Osteoblast (primary cell): Measurements from ENCODE around the gene DIP2C. TPM values are rescaled to one million over a fixed set of nuclear protein-coding genes. Genes with fewer than 3 reads are reported as not detected.
"Not testable (repeated sequence)": the region's sequence is repeated elsewhere in the genome, so short reads cannot be mapped to it uniquely, and the experiment has no call there.

Experiments used
- DNase-seq: peaks from one replicate; pipeline ENCODE4 v3.0.0; 2011; ENCODE audit warnings: low spot score, mixed read lengths; ENCODE audit not compliant: insufficient read length; ENCODE audit errors: missing footprints
- H2AFZ ChIP-seq: 2 replicates; pipeline ENCODE4 v1.6.0; 2011; ENCODE audit warnings: mild to moderate bottlenecking, low read length
- H3K27ac ChIP-seq: 2 replicates; pipeline ENCODE4 v1.5.1; 2011; ENCODE audit warnings: mild to moderate bottlenecking, low read depth, low read length, moderate library complexity
- H3K27me3 ChIP-seq: 2 replicates; pipeline ENCODE4 v1.6.0; 2012; ENCODE audit warnings: mild to moderate bottlenecking, control low read depth, inconsistent platforms, low read length, moderate library complexity; ENCODE audit not compliant: insufficient read depth
- H3K36me3 ChIP-seq: 2 replicates; pipeline ENCODE4 v1.5.1; 2011; ENCODE audit warnings: mild to moderate bottlenecking, low read length, control low read depth, moderate library complexity; ENCODE audit not compliant: insufficient read depth
- H3K4me1 ChIP-seq: 2 replicates; pipeline ENCODE4 v1.5.1; 2011; ENCODE audit warnings: mild to moderate bottlenecking, low read length, control low read depth, moderate library complexity; ENCODE audit not compliant: insufficient read depth
- H3K4me2 ChIP-seq: 2 replicates; pipeline ENCODE4 v1.6.0; 2011; ENCODE audit warnings: mild to moderate bottlenecking, low read length; ENCODE audit not compliant: insufficient read depth
- H3K4me3 ChIP-seq: fragments of 200-600 bp; sonication (generic); 3 replicates; pipeline ENCODE4 v1.5.1; 2012; ENCODE audit warnings: mild to moderate bottlenecking, low read length, inconsistent platforms; ENCODE audit not compliant: insufficient read depth
- H3K79me2 ChIP-seq: 2 replicates; pipeline ENCODE4 v1.6.0; 2012; ENCODE audit warnings: mild to moderate bottlenecking, low read length, control low read depth, inconsistent platforms; ENCODE audit not compliant: insufficient read depth
- H3K9me3 ChIP-seq: 2 replicates; pipeline ENCODE4 v1.5.1; 2011; ENCODE audit warnings: low read depth, low read length, control low read depth
- H4K20me1 ChIP-seq: 2 replicates; pipeline ENCODE4 v1.6.0; 2012; ENCODE audit warnings: mild to moderate bottlenecking, low read length, control low read depth; ENCODE audit not compliant: insufficient read depth
- CTCF ChIP-seq: IDR thresholded peaks from 2 replicates; pipeline ENCODE4 v1.5.1; 2011; ENCODE audit warnings: mild to moderate bottlenecking, low read depth, low read length, moderate library complexity; ENCODE audit errors: extremely low read depth
- total RNA-seq: library from RNA; depleted of rRNA; stranded (reverse); fragments of >200 nt; gene quantifications from 2 replicates; pipeline ENCODE4 v1.2.3, GENCODE V29; 2012

The DIP2C gene
- total RNA-seq, 1 donor, result 36.9 TPM

GRCh38 chr10:451021-451471, 238.4 kb downstream of the DIP2C start:
- H3K9me3 ChIP-seq, result no peaks in the 10 kb centered on the region
- H2AFZ ChIP-seq, result no peak overlapping the region
- no peak for DNase-seq
- H3K27me3 ChIP-seq, result no peaks in the 10 kb centered on the region
- no peak for TF ChIP-seq CTCF
- H3K4me2 ChIP-seq, result peak overlapping the region; percentile 71
- H3K27ac ChIP-seq, result peak overlapping the region; percentile 36
- peak overlapping the region; percentile 50 for H3K4me3 ChIP-seq
- H4K20me1 ChIP-seq, result peaks cover 70% of the 10 kb centered on the region
- H3K4me1 ChIP-seq, result peaks cover 17% of the 10 kb centered on the region
- H3K79me2 ChIP-seq, result peaks cover 37% of the 10 kb centered on the region
- peaks cover 3% of the 10 kb centered on the region for H3K36me3 ChIP-seq

- Histone ChIP-seq H3K79me2 (peaks cover 40% of the 10 kb centered on the region), H3K4me1 (peaks cover 17% of the 10 kb centered on the region)
Measured at GRCh38 chr10:450463-450862, 239.0 kb downstream of the DIP2C start.

GRCh38 chr10:449331-449730, 240.1 kb downstream of the DIP2C start:
- H3K27ac ChIP-seq, H3K27me3 ChIP-seq, H2AFZ ChIP-seq, DNase-seq, H3K4me3 ChIP-seq, H3K4me2 ChIP-seq, H3K9me3 ChIP-seq, H3K36me3 ChIP-seq: not testable (repeated sequence)
- Histone ChIP-seq H4K20me1 (peaks cover 65% of the 10 kb centered on the region), H3K4me1 (peaks cover 17% of the 10 kb centered on the region), H3K79me2 (peaks cover 50% of the 10 kb centered on the region)

More at GRCh38 chr10:450463-450862, 239.0 kb downstream of the DIP2C start:
- Histone ChIP-seq H3K4me3 (peak overlapping the region; percentile 50), H3K4me2 (peak overlapping the region; percentile 71), H4K20me1 (peaks cover 73% of the 10 kb centered on the region), H3K9me3 (no peaks in the 10 kb centered on the region), H3K36me3 (peaks cover 3% of the 10 kb centered on the region), H2AFZ (no peak overlapping the region), H3K27ac (peak overlapping the region; percentile 17), H3K27me3 (no peaks in the 10 kb centered on the region)
- TF ChIP-seq CTCF, result no peak
- no peak for DNase-seq

- peaks cover 22% of the 10 kb centered on the region for H3K79me2 ChIP-seq
- H3K9me3 ChIP-seq, result no peaks in the 10 kb centered on the region
Measured at GRCh38 chr10:443459-443858, 246.0 kb downstream of the DIP2C start.

More at GRCh38 chr10:443459-443858, 246.0 kb downstream of the DIP2C start:
- H3K36me3 ChIP-seq, result peaks cover 3% of the 10 kb centered on the region
- no peaks in the 10 kb centered on the region for H3K4me1 ChIP-seq
- no peak overlapping the region for H3K4me2 ChIP-seq
- H3K27me3 ChIP-seq, result no peaks in the 10 kb centered on the region
- no peak overlapping the region for H3K27ac ChIP-seq
- DNase-seq, result no peak
- TF ChIP-seq CTCF, result no peak
- no peak overlapping the region for H2AFZ ChIP-seq
- H3K4me3 ChIP-seq, result no peak overlapping the region
- H4K20me1 ChIP-seq, result peaks cover 27% of the 10 kb centered on the region
